ENCODE results near the gene DNAH6. TPM values are rescaled to one million over a fixed set of nuclear protein-coding genes. Genes with fewer than 3 reads are reported as not detected.

DNAH6 gene
- total RNA-seq, 2 experiments from 2014 or later = 0.30 to 0.61 TPM

Other genes with a start within 250 kb of the DNAH6 start
- 10 to 100 TPM; 31.6 to 35.1 TPM for gene SUCLG1, start 57.2 kb upstream of the DNAH6 start, total RNA-seq

Measured in CD8-positive, alpha-beta T cell (primary cell).